ENCODE measurements around the gene MPP3.

- TF ChIP-seq, protein P1, sequence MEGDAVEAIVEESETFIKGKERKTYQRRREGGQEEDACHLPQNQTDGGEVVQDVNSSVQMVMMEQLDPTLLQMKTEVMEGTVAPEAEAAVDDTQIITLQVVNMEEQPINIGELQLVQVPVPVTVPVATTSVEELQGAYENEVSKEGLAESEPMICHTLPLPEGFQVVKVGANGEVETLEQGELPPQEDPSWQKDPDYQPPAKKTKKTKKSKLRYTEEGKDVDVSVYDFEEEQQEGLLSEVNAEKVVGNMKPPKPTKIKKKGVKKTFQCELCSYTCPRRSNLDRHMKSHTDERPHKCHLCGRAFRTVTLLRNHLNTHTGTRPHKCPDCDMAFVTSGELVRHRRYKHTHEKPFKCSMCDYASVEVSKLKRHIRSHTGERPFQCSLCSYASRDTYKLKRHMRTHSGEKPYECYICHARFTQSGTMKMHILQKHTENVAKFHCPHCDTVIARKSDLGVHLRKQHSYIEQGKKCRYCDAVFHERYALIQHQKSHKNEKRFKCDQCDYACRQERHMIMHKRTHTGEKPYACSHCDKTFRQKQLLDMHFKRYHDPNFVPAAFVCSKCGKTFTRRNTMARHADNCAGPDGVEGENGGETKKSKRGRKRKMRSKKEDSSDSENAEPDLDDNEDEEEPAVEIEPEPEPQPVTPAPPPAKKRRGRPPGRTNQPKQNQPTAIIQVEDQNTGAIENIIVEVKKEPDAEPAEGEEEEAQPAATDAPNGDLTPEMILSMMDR (IDR thresholded peaks at IDR 0.05): no peak
- TF ChIP-seq POLR2A (IDR thresholded peaks at IDR 0.05): no peak
Measured at GRCh38 chr17:43846963-43847371, 14.0 kb upstream of the MPP3 start, which contains the start of gene CD300LG.
